Measurements from ENCODE around the gene BSDC1.
"Not testable (repeated sequence)": the region's sequence is repeated elsewhere in the genome, so short reads cannot be mapped to it uniquely, and the experiment has no call there.

The BSDC1 gene

DNA sequence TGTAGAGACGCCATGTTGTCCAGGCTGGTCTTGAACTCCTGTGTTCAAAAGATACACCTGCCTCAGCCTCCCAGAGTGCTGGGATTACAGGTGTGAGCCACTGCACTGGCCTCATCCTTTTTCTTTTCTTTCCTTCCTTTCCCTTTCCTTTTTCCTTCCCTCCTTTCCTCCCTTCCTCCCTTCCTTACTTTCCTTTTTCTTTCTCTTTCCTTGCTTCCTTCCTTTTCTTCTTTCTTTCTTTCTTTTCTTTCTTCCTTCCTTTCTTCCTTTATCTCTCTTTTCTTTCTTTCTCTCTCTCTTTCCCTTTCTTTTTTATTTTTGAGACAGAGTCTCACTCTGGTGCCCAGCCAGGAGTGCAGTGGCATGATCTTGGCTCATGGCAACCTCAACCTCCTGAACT is 37.8 kb downstream of the BSDC1 start:
- Histone ChIP-seq H2BK12ac (ENCODE audit: low read length) (no peak overlapping the region), H3K36me3 (replicated peaks in 1 of 2; ENCODE audit: control insufficient read depth in 2 of 2, insufficient read depth in 2 of 2, low read length in 2 of 2) (peaks cover 0 to 15% of the 10 kb centered on the region in 2 donors), H3K4me1 (ENCODE audit: control insufficient read depth in 2 of 2, insufficient read depth in 1 of 2, low read depth in 1 of 2, low read length in 2 of 2) (peaks cover 4 to 24% of the 10 kb centered on the region in 2 donors), H3K18ac (ENCODE audit: low read length) (no peak overlapping the region), H3K27ac (replicated peaks; ENCODE audit: low read length) (no peak overlapping the region), H3K9me3 (replicated peaks in 1 of 2; ENCODE audit: control insufficient read depth in 2 of 2, insufficient read depth in 1 of 2, low read depth in 1 of 2, low read length in 2 of 2) (peaks cover 0 to 2% of the 10 kb centered on the region in 2 donors), H2BK120ac (ENCODE audit: low read depth, low read length) (no peak overlapping the region), H2BK5ac (ENCODE audit: low read length) (no peak overlapping the region), H3K4ac (ENCODE audit: low read length) (no peak overlapping the region), H4K8ac (ENCODE audit: low read depth, low read length) (no peak overlapping the region), H4K91ac (ENCODE audit: low read depth, low read length, poor library complexity) (no peak overlapping the region), H3K79me1 (ENCODE audit: low read depth, low read length) (no peaks in the 10 kb centered on the region), H3K4me3 (ENCODE audit: low read length in 2 of 2) (no peak overlapping the region), H3K9ac (ENCODE audit: low read depth, low read length, poor library complexity) (no peak overlapping the region), H2AFZ (ENCODE audit: low read length) (no peak overlapping the region), H3K4me2 (ENCODE audit: insufficient read depth, low read length, poor library complexity, severe bottlenecking) (no peak overlapping the region), H3K27me3 (ENCODE audit: control insufficient read depth in 3 of 3, insufficient read depth in 3 of 3, low read depth in 1 of 3, low read length in 3 of 3) (peaks cover 0 to 7% (median 0%) of the 10 kb centered on the region in 3 experiments), H2BK15ac (ENCODE audit: low read length) (no peak overlapping the region), H3K14ac (ENCODE audit: low read length) (no peak overlapping the region), H3K23ac (ENCODE audit: low read depth, low read length, poor library complexity) (no peak overlapping the region), H2AK5ac (ENCODE audit: low read depth, low read length) (no peak overlapping the region)
- no peak for DNase-seq (ENCODE audit: low spot score)
- no CpG with 5 or more reads among the region's 1 CpG for WGBS, 2 donors (ENCODE audit: extremely low coverage in 2 of 2, insufficient read length in 2 of 2, insufficient replicate concordance in 1 of 2)

DNA sequence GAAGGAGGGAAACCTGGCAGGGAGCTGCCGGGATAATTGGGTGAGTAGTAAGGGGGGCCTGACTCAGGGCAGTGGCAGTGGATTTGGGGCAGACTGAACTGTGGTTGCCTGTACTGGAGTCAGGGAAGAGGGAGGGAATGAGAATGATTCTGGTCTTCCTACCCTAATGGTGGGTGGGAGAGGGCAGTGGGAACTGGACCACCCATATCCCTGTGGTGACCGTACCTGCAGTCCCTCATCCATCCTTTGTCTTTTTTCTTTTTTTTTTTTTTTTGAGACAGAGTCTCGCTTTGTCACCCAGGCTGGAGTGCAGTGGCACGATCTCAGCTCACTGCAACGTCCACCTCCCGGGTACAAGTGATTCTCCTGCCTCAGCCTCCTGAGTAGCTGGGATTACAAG is 38.5 kb downstream of the BSDC1 start:
- H3K4me1 ChIP-seq (ENCODE audit: control insufficient read depth in 2 of 2, insufficient read depth in 1 of 2, low read depth in 1 of 2, low read length in 2 of 2), result peaks cover 4 to 24% of the 10 kb centered on the region in 2 donors
- H3K36me3 ChIP-seq (replicated peaks in 1 of 2; ENCODE audit: control insufficient read depth in 2 of 2, insufficient read depth in 2 of 2, low read length in 2 of 2); H3K14ac ChIP-seq (ENCODE audit: low read length); H3K9me3 ChIP-seq (replicated peaks in 1 of 2; ENCODE audit: control insufficient read depth in 2 of 2, insufficient read depth in 1 of 2, low read depth in 1 of 2, low read length in 2 of 2); H3K4me2 ChIP-seq (ENCODE audit: insufficient read depth, low read length, poor library complexity, severe bottlenecking); H3K79me1 ChIP-seq (ENCODE audit: low read depth, low read length); H4K8ac ChIP-seq (ENCODE audit: low read depth, low read length); H4K91ac ChIP-seq (ENCODE audit: low read depth, low read length, poor library complexity); H2BK12ac ChIP-seq (ENCODE audit: low read length); DNase-seq (ENCODE audit: low spot score); H3K27me3 ChIP-seq (ENCODE audit: control insufficient read depth in 3 of 3, insufficient read depth in 3 of 3, low read depth in 1 of 3, low read length in 3 of 3); H2AFZ ChIP-seq (ENCODE audit: low read length); H3K23ac ChIP-seq (ENCODE audit: low read depth, low read length, poor library complexity); H3K9ac ChIP-seq (ENCODE audit: low read depth, low read length, poor library complexity); H2AK5ac ChIP-seq (ENCODE audit: low read depth, low read length); H3K18ac ChIP-seq (ENCODE audit: low read length); H3K27ac ChIP-seq (replicated peaks; ENCODE audit: low read length); H2BK120ac ChIP-seq (ENCODE audit: low read depth, low read length); H2BK5ac ChIP-seq (ENCODE audit: low read length); H3K4me3 ChIP-seq (ENCODE audit: low read length in 2 of 2); H2BK15ac ChIP-seq (ENCODE audit: low read length); H3K4ac ChIP-seq (ENCODE audit: low read length): not testable (repeated sequence)
- no CpG with 5 or more reads among the region's 6 CpGs for WGBS, 2 donors (ENCODE audit: extremely low coverage in 2 of 2, insufficient read length in 2 of 2, insufficient replicate concordance in 1 of 2)

DNA sequence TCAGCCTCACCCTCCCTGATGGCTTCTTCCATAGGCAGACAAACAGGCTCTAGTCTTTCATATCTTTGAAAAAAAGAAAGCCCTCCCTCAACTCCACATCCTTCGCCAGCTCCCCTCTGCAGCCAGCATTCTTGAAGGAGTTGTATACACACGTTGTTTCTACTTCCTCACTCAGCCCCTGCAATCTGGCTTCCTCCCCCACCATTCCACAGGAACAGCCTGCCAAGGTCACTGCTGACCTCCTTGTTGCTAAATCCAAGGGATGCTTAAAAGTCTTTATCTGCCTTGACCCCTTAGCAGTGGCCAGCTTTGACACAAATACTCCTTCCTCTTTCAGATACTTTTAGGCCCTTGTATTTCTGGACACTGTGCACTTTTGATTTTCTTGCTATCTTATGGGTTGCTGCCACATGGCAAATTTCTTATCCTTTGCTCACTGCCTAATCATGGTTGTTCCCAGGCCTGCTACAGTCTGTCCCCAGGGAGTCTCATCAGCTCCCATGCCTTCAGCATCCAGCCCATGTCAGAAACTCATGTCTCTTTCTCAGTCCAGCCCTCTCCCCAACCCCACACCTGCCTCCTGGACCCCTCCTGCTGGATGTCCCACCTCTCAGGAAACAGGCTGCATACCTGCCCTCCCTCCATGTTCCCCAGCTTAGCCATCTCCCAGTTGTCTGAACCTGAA is 40.2 kb downstream of the BSDC1 start:
- Histone ChIP-seq H3K4me3 (ENCODE audit: low read length in 2 of 2) (no peak overlapping the region), H3K4me2 (ENCODE audit: insufficient read depth, low read length, poor library complexity, severe bottlenecking) (no peak overlapping the region), H3K27me3 (ENCODE audit: control insufficient read depth in 3 of 3, insufficient read depth in 3 of 3, low read depth in 1 of 3, low read length in 3 of 3) (no peaks in the 10 kb centered on the region), H3K36me3 (replicated peaks in 1 of 2; ENCODE audit: control insufficient read depth in 2 of 2, insufficient read depth in 2 of 2, low read length in 2 of 2) (peaks cover 0 to 3% of the 10 kb centered on the region in 2 donors), H4K91ac (ENCODE audit: low read depth, low read length, poor library complexity) (no peak overlapping the region), H4K8ac (ENCODE audit: low read depth, low read length) (no peak overlapping the region), H2AFZ (ENCODE audit: low read length) (no peak overlapping the region), H3K14ac (ENCODE audit: low read length) (no peak overlapping the region), H3K79me1 (ENCODE audit: low read depth, low read length) (no peaks in the 10 kb centered on the region), H3K4me1 (ENCODE audit: control insufficient read depth in 2 of 2, insufficient read depth in 1 of 2, low read depth in 1 of 2, low read length in 2 of 2) (peaks cover 4 to 24% of the 10 kb centered on the region in 2 donors), H3K4ac (ENCODE audit: low read length) (no peak overlapping the region), H2AK5ac (ENCODE audit: low read depth, low read length) (no peak overlapping the region), H3K27ac (replicated peaks; ENCODE audit: low read length) (no peak overlapping the region), H3K9ac (ENCODE audit: low read depth, low read length, poor library complexity) (no peak overlapping the region), H3K9me3 (replicated peaks in 1 of 2; ENCODE audit: control insufficient read depth in 2 of 2, insufficient read depth in 1 of 2, low read depth in 1 of 2, low read length in 2 of 2) (peaks cover 4 to 5% of the 10 kb centered on the region in 2 donors), H2BK12ac (ENCODE audit: low read length) (no peak overlapping the region), H2BK120ac (ENCODE audit: low read depth, low read length) (no peak overlapping the region), H3K23ac (ENCODE audit: low read depth, low read length, poor library complexity) (no peak overlapping the region), H2BK5ac (ENCODE audit: low read length) (no peak overlapping the region), H3K18ac (ENCODE audit: low read length) (no peak overlapping the region), H2BK15ac (ENCODE audit: low read length) (no peak overlapping the region)
- WGBS, 2 donors (ENCODE audit: extremely low coverage in 2 of 2, insufficient read length in 2 of 2, insufficient replicate concordance in 1 of 2), result no CpG with 5 or more reads among the region's 2 CpGs
- no peak for DNase-seq (ENCODE audit: low spot score)

DNA sequence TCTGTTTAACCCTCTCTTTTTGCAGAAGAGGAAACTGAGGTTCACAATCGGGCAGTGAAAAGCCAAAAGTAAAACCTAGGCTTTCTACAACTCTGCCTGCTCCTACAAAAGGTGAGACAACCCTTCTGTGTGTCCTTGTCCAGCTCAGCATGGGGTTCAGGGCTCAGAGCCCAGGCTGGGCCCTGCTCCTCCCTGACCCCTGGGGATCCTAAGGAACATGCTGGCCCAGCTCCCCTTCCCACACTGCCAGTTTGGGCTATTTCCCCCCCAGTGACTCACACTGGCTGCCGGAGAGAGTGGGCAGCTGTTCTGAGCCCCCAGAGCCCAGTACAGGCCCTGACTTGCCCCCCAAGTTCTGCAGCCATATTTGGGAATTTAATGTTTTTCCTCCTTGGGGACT is 40.8 kb downstream of the BSDC1 start:
- Histone ChIP-seq H3K9me3 (replicated peaks in 1 of 2; ENCODE audit: control insufficient read depth in 2 of 2, insufficient read depth in 1 of 2, low read depth in 1 of 2, low read length in 2 of 2) (peaks cover 4 to 5% of the 10 kb centered on the region in 2 donors), H3K23ac (ENCODE audit: low read depth, low read length, poor library complexity) (no peak overlapping the region), H2BK12ac (ENCODE audit: low read length) (no peak overlapping the region), H3K36me3 (replicated peaks in 1 of 2; ENCODE audit: control insufficient read depth in 2 of 2, insufficient read depth in 2 of 2, low read length in 2 of 2) (peaks cover 0 to 1% of the 10 kb centered on the region in 2 donors), H3K27ac (replicated peaks; ENCODE audit: low read length) (no peak overlapping the region), H3K79me1 (ENCODE audit: low read depth, low read length) (no peaks in the 10 kb centered on the region), H2AFZ (ENCODE audit: low read length) (no peak overlapping the region), H2BK15ac (ENCODE audit: low read length) (no peak overlapping the region), H4K8ac (ENCODE audit: low read depth, low read length) (no peak overlapping the region), H3K4me1 (ENCODE audit: control insufficient read depth in 2 of 2, insufficient read depth in 1 of 2, low read depth in 1 of 2, low read length in 2 of 2) (peaks cover 4 to 24% of the 10 kb centered on the region in 2 donors), H3K4me2 (ENCODE audit: insufficient read depth, low read length, poor library complexity, severe bottlenecking) (no peak overlapping the region), H3K4me3 (ENCODE audit: low read length in 2 of 2) (no peak overlapping the region), H2BK120ac (ENCODE audit: low read depth, low read length) (no peak overlapping the region), H2AK5ac (ENCODE audit: low read depth, low read length) (no peak overlapping the region), H2BK5ac (ENCODE audit: low read length) (no peak overlapping the region), H4K91ac (ENCODE audit: low read depth, low read length, poor library complexity) (no peak overlapping the region), H3K27me3 (ENCODE audit: control insufficient read depth in 3 of 3, insufficient read depth in 3 of 3, low read depth in 1 of 3, low read length in 3 of 3) (no peaks in the 10 kb centered on the region), H3K18ac (ENCODE audit: low read length) (no peak overlapping the region), H3K14ac (ENCODE audit: low read length) (no peak overlapping the region), H3K9ac (ENCODE audit: low read depth, low read length, poor library complexity) (no peak overlapping the region), H3K4ac (ENCODE audit: low read length) (no peak overlapping the region)
- no CpG with 5 or more reads among the region's 2 CpGs for WGBS, 2 donors (ENCODE audit: extremely low coverage in 2 of 2, insufficient read length in 2 of 2, insufficient replicate concordance in 1 of 2)
- DNase-seq (ENCODE audit: low spot score), result no peak
